Erythroblast (primary cell): ENCODE data around the gene MVD.

ENCODE experiments used
- GATA1 ChIP-seq: IDR thresholded peaks from 2 replicates; pipeline ENCODE4 v1.6.1; 2011; ENCODE audit warnings: low read depth, mild to moderate bottlenecking, control low read depth, low read length, moderate library complexity
- POLR2A ChIP-seq: IDR thresholded peaks from 2 replicates; pipeline ENCODE4 v1.6.1; 2011; ENCODE audit warnings: mild to moderate bottlenecking, low read length

DNA sequence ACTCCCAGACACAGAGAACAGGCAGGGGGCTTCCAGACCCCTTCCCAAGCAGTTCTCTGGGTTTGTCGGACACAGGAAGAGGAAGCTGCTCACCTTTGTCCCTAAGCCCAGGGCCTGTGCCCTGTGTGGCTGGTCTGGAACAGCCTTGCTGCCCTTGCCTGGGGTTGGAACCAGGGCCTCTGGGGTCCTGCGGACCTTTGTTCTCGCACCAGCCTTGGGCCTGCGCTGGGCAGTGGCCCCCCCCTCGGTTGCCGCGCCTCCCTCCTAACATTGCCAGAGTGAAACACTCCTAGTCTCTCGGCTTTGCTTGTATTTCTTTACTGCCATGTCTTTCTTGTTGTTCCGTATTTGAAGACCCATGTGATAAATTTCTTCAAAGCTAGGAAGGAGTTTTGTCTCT, 33.1 kb downstream of the MVD start:
- TF ChIP-seq POLR2A (no peak), GATA1 (no peak)
